ENCODE results near the gene RASA3. TPM values are rescaled to one million over a fixed set of nuclear protein-coding genes. Genes with fewer than 3 reads are reported as not detected.

The RASA3 gene
- total and polyA plus RNA-seq, 2 of the 4 experiments (the other 2 are of a cell fraction) = 21.0 to 31.4 TPM

DNA sequence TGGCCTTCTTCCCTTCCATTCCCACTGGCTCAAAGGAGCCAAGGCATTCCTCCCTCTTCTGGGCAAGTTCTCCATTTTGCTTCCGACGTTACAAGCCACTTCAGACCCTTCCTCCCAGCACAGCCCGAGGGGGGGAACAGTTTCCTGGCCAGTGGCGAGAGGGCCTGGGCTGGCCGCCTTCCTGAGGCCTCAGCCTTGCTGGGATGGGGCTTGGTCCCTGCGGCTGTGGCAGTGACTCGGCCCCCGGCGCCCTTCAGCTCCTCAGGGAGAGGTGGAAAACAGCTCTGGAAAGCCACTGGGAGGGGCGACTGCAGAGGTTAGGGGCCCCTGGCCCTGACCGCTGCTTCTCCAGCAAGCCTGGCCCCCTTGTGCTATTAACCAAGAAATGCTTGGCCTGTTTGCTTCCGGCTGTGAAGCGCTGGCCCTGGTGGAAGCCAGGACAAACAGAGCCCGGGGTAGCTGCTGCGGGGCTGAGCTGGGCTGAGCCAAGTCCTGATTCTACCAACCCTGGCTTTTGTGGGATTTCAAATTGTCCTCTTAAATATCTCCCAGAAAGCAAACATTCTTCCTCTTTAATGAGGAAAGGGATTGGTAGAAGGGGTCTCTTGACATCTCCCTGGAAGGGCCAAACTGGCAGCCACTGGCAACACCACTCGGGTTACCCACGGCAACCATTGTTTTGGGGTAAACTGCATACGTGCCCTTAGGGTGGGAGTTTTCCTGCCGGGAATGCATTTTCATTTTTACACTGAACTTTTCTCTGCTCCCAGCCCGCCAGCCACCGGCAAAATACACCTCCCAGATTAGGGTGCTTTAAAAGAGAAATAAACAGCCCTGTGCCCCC, 197.2 kb downstream of the RASA3 start (continued):
- TF ChIP-seq MAZ (IDR thresholded peaks at IDR 0.05; ENCODE audit: borderline replicate concordance, low read depth, low read length) = no peak

DNA sequence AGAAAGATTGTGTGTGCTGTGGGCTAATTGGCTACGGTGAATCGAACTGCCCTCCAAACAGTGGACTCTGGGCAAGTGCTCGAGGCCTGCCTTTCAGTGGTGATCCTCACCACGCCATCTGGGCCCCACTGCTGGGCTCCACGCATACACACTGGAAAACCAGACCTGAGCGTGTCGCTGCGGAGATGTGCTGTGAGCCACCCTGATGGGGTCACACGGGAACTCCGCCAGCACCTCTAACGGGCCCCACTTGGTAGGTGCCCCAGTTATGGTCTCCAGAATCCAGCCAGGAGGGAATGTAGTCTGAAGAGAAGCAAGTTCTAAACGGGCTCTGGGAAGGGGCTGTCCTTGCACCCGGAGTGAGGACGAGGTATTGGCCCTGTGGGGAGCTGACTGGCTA, 197.8 kb downstream of the RASA3 start:
- Histone ChIP-seq H3K18ac (ENCODE audit: low read depth, low read length) (no peak overlapping the region), H4K5ac (ENCODE audit: low read depth, low read length) (no peak overlapping the region), H3K79me1 (ENCODE audit: low read depth in 1 of 2, low read length in 2 of 2) (peaks cover 0 to 45% of the 10 kb centered on the region in 2 experiments; a peak in 2 of 4 replicates), H3K4me1 (ENCODE audit: control insufficient read depth, insufficient read depth, low read length) (peaks cover 11% of the 10 kb centered on the region; the same call in 1 of the 2 replicates), H2BK20ac (ENCODE audit: low read depth, low read length) (no peak overlapping the region), H2BK15ac (ENCODE audit: low read depth, low read length) (no peak overlapping the region; the same call in 2 of the 3 replicates), H4K91ac (ENCODE audit: insufficient read depth, low read depth, low read length) (no peak overlapping the region), H3K23ac (ENCODE audit: low read depth, low read length) (no peak overlapping the region), H2AK5ac (ENCODE audit: low read depth, low read length) (peak overlapping the region; percentile 35), H3K9me3 (ENCODE audit: control insufficient read depth, insufficient read depth, low read length) (no peaks in the 10 kb centered on the region), H2BK120ac (ENCODE audit: low read depth, low read length) (no peak overlapping the region), H2AK9ac (replicated peaks; ENCODE audit: low read depth, low read length, poor library complexity) (no peak overlapping the region), H3K27ac (ENCODE audit: insufficient read depth, low read length) (no peak overlapping the region), H4K20me1 (ENCODE audit: insufficient read depth, low read length) (no peaks in the 10 kb centered on the region), H3K56ac (ENCODE audit: extremely low read depth, insufficient read depth, low read length) (no peak overlapping the region), H3K27me3 (ENCODE audit: control insufficient read depth, insufficient read depth, low read length) (no peaks in the 10 kb centered on the region), H3K9ac (ENCODE audit: low read depth, low read length) (no peak overlapping the region), H3K9me1 (ENCODE audit: insufficient read depth, low read length) (peaks cover under 1% of the 10 kb centered on the region), H2AFZ (replicated peaks; ENCODE audit: low read length, poor library complexity) (no peak overlapping the region), H3K4me2 (ENCODE audit: low read depth, low read length) (no peak overlapping the region), H2BK5ac (ENCODE audit: low read depth, low read length, poor library complexity, severe bottlenecking) (no peak overlapping the region), H3K14ac (replicated peaks; ENCODE audit: low read depth, low read length) (no peak overlapping the region), H4K8ac (ENCODE audit: low read depth in 2 of 2, low read length in 2 of 2) (peak overlapping the region in 1 of 2 experiments; percentile 3; a peak in 1 of 4 replicates), H3K36me3 (ENCODE audit: control insufficient read depth, insufficient read depth, low read length) (no peaks in the 10 kb centered on the region), H3K4ac (ENCODE audit: low read depth, low read length) (peak overlapping the region; percentile 9; the same call in 1 of the 2 replicates), H3K4me3 (ENCODE audit: insufficient read depth, low read depth, low read length) (no peak overlapping the region)
- ChIA-PET CTCF (no interaction called here), POLR2A (ENCODE audit: unreplicated experiment) (no interaction called here)
- in situ Hi-C loops (cut with MboI; ENCODE audit: low sequenced_read_pairs) = no loop called here
- intact Hi-C loops (cut with micrococcal nuclease) = no loop called here
- DNase-seq (no peak), ATAC-seq (ENCODE audit: low read depth) (no peak)
- 100% methylated on average over 6 of the region's 14 CpGs; no CpG with 5 or more reads in 1 of the 2 experiments for WGBS, 2 experiments (ENCODE audit: extremely low coverage in 2 of 2, insufficient read length in 1 of 2)
- dilution Hi-C loops (cut with HindIII; ENCODE audit: low sequenced_read_pairs, unreplicated experiment) = no loop called here
- no TSS peak for BruUV-seq (replicated peaks)
- no peak for TF ChIP-seq BHLHE40 (IDR thresholded peaks at IDR 0.05; ENCODE audit: low read depth, low read length)
- no peak for TF ChIP-seq RFX5 (IDR thresholded peaks at IDR 0.05; ENCODE audit: low read depth, low read length)
- TF ChIP-seq RCOR1 (IDR thresholded peaks at IDR 0.05; ENCODE audit: insufficient replicate concordance, low read length) = no peak
- TF ChIP-seq MAFK (IDR thresholded peaks at IDR 0.05; ENCODE audit: low read depth, low read length) = no peak
- TF ChIP-seq USF2 (IDR thresholded peaks at IDR 0.05; ENCODE audit: low read depth, low read length) = no peak
- no peak for TF ChIP-seq FOS (IDR thresholded peaks at IDR 0.05; ENCODE audit: low read depth, low read length)
- TF ChIP-seq CHD1 (IDR thresholded peaks at IDR 0.05; ENCODE audit: low read depth, low read length) = no peak
- TF ChIP-seq, protein P1, sequence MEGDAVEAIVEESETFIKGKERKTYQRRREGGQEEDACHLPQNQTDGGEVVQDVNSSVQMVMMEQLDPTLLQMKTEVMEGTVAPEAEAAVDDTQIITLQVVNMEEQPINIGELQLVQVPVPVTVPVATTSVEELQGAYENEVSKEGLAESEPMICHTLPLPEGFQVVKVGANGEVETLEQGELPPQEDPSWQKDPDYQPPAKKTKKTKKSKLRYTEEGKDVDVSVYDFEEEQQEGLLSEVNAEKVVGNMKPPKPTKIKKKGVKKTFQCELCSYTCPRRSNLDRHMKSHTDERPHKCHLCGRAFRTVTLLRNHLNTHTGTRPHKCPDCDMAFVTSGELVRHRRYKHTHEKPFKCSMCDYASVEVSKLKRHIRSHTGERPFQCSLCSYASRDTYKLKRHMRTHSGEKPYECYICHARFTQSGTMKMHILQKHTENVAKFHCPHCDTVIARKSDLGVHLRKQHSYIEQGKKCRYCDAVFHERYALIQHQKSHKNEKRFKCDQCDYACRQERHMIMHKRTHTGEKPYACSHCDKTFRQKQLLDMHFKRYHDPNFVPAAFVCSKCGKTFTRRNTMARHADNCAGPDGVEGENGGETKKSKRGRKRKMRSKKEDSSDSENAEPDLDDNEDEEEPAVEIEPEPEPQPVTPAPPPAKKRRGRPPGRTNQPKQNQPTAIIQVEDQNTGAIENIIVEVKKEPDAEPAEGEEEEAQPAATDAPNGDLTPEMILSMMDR (conservative IDR thresholded peaks at IDR 0.05; ENCODE audit: low read depth, low read length) = no peak
- no peak for TF ChIP-seq POLR2A (IDR thresholded peaks at IDR 0.05; ENCODE audit: low read depth, low read length)
- no peak for TF ChIP-seq CEBPB (IDR thresholded peaks at IDR 0.05; ENCODE audit: low read depth, low read length)
- no peak for TF ChIP-seq RAD21 (IDR thresholded peaks at IDR 0.05; ENCODE audit: low read length)
- no peak for TF ChIP-seq ELK1 (IDR thresholded peaks at IDR 0.05; ENCODE audit: borderline replicate concordance, low read depth, low read length)

All from IMR-90 (cell line).